Renal pelvis (tissue), 12 donors: ENCODE measurements around the gene ERVFRD-1. TPM values are rescaled to one million over a fixed set of nuclear protein-coding genes. Genes with fewer than 3 reads are reported as not detected.

Experiments
- DNase-seq: peaks from one replicate; pipeline ENCODE4 v3.0.0-alpha.2; 2013
- long read RNA-seq, 16 experiments: transcript quantifications; one replicate each; lab custom pipeline, GENCODE V29; 2026
- polyA plus RNA-seq, 3 donors: library from polyadenylated mRNA; unstranded; fragments of 120-200 nt; gene quantifications; one replicate each; pipeline ENCODE4 v1.2.1, GENCODE V29; 2013; ENCODE audit not compliant: insufficient read length in 3 of 3

The ERVFRD-1 gene, protein sequence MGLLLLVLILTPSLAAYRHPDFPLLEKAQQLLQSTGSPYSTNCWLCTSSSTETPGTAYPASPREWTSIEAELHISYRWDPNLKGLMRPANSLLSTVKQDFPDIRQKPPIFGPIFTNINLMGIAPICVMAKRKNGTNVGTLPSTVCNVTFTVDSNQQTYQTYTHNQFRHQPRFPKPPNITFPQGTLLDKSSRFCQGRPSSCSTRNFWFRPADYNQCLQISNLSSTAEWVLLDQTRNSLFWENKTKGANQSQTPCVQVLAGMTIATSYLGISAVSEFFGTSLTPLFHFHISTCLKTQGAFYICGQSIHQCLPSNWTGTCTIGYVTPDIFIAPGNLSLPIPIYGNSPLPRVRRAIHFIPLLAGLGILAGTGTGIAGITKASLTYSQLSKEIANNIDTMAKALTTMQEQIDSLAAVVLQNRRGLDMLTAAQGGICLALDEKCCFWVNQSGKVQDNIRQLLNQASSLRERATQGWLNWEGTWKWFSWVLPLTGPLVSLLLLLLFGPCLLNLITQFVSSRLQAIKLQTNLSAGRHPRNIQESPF
- polyA plus RNA-seq = under 1 TPM; 0.07 to 0.25 (median 0.20) TPM
- long read RNA-seq, donor 1 = 0 reads
- long read RNA-seq, donor 2 = 0 reads
- long read RNA-seq, donor 3, partial matches to known transcripts = 6 of 6 reads
- long read RNA-seq, donor 3, other reads (novel, unspliced or antisense) = 0 of 6 reads
- long read RNA-seq, donor 4 = 0 reads
- long read RNA-seq, donor 5 = 0 reads
- long read RNA-seq, donor 6 = 0 reads
- long read RNA-seq, donor 7 = 0 reads
- long read RNA-seq, donor 8, partial matches to known transcripts = 0 of 1 reads
- long read RNA-seq, donor 8, other reads (novel, unspliced or antisense) = 0 of 1 reads
- long read RNA-seq, donor 9 = 0 reads
- long read RNA-seq, donor 10, partial matches to known transcripts = 0 of 1 reads
- long read RNA-seq, donor 10, other reads (novel, unspliced or antisense) = 0 of 1 reads
- long read RNA-seq, donor 11 = 0 reads
- long read RNA-seq, donor 12, partial matches to known transcripts = 0 of 1 reads
- long read RNA-seq, donor 12, other reads (novel, unspliced or antisense) = 0 of 1 reads
- long read RNA-seq, donor 13 = 0 reads
- long read RNA-seq, donor 14 = 0 reads
- long read RNA-seq, donor 15, partial matches to known transcripts = 0 of 1 reads
- long read RNA-seq, donor 15, other reads (novel, unspliced or antisense) = 0 of 1 reads
- long read RNA-seq, donor 16 = 0 reads

DNA sequence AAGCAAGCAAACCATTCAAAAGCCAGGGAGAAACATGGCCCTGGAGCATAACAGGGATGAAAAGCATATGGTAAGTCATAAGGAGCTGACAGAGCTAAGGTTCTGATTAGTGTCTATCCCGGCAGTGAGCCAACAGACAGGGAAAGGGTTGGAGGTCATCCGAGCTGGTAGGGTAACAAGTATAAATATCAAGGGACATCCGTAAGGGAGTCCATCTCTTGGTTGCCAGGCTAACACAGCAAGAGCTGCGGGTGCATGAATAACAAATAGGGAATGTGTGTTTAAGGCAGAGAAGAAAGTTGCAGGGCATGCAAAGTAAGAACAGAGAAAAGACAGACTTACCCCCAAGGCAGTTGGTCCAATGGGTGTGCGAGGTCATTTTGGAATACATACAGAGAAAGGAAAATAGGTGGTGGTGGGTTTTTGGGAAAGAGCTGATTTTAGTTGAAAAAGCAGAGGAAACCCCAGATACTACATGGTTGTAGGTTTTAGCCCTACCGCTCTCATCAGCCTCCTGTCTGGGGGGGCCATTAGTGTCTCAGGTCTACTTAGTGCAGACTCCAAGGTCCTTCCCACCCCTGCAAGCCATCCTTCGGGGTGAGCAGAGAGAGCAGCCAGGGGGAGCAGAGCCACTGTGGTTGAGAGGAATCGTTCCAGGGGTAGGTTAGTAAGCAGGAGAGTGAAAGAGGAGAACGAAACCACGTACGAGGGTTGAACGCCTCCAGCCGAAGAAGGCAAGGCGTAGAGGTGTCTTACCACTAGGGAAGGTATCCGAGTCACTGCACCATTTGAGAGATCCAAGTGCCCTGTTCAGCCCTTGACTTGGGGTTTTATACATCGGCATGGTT, at the start of gene ERVFRD-1:
ERVFRD-1 (minus strand) TSS at position 805 of the 848 bp plus-strand sequence. CDS start 6,415 bp downstream, outside the sequence.
- DNase-seq = no peak

DNA sequence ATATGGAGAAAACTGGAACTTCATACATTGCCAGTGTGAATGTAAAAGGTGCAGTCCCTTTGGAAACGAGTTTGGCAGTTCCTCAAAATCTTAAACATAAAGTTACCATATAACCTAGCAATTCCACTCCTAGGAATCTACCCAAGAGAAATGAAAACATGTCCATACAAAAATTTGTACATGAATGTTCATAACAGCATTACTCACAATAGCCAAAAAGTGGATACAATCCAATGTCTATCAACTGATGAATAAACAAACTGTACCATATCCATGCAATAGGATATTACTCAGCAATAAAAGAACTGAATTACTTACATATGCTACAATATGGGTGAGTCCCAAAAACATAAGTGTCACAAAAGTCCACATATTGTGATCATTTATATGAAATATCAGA, 48.7 kb upstream of the ERVFRD-1 start:
- DNase-seq = no peak

DNA sequence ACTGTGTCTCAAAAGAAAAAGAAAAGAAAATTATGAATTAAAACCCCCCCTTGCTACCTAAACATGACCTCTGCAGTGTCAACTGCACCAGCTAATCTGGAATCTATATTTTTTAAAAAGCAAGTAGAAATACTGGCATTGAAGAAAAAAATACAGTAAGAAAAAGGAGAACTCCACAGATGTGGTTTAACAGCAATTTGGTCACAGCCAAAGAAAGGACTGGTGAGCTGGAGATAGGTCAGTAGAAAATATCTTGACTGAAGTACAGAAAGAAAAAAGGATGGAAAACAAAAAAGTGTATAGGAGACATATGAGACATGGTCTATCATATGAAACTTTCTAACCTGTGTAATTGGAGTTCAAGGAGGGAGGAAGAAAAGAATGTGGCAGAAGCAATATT, 44.1 kb upstream of the ERVFRD-1 start:
- DNase-seq = no peak

DNA sequence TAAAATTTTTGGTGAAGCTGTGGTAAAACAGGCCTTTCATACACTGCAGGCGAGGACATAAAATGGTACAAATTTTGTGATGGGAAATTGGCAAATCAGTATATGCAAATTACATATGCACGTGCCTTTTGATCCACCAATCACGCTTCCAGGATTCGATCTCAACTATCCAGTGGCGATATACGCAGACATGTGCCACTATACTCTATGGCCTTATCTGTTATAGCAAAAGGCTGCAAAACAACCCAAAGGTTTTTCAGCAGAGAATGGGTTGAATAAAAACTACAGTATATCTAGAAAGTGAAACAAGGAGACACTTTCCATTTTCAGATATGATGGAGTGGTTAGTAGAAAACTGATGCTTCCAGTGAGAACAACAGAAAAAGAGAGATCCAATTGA, 41.9 kb upstream of the ERVFRD-1 start:
- DNase-seq = no peak

DNA sequence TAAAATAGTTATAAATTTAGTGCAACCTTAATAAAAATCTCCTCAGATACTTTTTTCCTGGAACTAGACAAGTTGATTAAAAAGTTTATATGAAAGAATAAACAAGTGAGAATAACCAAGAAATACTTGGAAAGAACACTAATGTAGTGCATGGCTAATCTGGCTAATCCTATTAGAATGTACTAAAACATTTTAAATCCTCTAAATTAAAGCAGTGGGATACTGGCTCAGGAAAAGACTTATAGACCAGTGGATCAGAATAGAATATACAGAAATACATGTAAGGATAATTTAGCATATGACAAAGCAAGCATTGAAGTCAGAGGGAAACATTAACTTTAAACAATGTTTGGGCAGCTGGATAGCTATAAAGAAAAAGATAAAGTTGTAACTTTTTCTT, 41.1 kb upstream of the ERVFRD-1 start:
- DNase-seq = no peak

DNA sequence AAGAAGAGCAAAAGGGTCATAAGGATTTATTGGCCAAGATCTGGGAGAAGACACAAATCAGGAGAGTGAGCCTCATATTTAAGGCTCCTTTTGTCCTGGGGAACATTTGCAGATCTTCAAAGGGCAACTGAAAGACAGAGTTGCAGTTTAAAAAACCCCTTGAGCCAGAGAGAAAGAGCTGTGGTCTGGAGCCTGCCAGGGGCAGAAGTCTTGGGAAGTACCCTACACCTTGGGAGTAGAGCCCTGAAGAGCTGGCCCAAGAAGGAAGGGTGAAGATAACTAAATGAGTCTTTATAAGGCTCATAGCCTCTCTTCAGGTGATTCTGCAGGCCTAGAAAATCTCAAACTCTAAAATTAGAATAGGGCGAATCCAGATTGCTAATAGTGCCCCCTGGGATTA, 40.0 kb upstream of the ERVFRD-1 start:
- no peak for DNase-seq

DNA sequence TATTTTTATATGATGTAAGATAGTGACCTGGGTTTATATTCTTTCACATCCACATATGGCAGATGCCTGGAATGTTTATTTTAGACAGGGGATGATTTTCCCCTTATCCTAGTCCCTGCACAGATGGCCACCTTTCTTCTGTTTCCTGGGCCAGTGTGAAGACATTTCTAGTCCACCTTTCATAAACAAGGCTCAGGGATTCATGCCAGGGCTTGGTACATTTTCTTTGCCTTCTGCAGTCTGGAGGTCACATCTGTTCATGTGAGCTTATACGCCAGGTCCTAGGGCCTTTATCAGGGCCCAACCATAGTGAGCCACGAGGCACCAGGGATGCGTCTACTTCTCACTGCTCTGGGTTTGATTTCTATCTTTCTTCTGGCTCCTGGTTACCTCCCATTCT, 38.0 kb upstream of the ERVFRD-1 start:
- DNase-seq = no peak

DNA sequence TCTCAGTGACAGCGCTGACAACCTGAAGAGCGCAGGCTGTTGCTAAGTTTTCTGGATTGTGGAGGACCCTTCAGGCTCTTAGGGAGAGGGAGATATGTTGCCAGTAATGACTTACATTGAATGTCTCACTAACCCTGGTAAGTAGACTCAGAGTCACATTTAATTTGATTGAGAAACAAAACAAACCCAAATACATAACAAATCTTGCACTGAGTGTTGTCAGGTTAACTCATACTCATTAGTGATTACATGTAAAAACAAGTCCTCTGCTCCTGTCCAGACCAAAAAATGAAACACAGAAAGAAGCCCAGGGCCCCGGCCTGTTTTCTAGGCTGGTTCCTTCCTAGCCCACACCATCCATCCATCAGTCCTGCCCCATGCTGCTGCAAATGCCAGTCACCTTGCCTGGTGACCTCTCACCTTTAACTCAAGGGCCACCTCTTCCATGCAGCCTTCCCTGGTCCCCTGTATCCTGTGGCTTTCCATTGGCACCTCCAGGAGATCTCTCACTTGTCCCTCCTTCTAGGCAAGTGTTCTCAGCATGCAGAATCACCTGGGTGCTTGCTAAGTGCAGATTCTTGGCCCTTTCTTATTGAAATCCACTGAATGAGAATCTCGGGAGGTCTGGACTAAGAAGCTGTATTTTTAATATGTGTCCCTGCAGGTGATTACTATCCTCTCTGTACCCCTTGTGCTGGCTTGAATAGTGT, 34.7 kb upstream of the ERVFRD-1 start:
- no peak for DNase-seq

DNA sequence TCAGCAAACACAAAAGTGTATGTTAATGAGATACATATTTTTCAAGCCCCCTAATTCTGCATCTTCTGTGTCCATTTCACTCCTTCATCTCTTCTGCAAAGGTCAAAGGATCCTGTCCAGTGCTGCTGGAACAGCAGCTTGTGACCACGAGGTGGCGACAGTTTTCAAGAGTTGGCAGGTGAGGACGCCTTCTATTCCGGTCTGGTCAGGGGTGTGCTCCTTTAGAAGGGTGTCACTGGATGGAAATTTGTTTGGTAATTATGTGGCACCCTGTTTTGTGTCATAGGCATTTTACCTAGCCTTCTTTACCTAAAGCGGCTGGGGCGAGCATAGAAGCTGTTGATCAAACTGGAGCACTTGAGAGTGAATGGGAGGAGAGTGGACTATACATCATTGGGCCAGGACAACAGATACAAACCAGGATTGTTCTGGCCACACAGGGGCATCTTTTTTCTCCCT, 32.9 kb upstream of the ERVFRD-1 start:
- DNase-seq = peak; percentile 61

DNA sequence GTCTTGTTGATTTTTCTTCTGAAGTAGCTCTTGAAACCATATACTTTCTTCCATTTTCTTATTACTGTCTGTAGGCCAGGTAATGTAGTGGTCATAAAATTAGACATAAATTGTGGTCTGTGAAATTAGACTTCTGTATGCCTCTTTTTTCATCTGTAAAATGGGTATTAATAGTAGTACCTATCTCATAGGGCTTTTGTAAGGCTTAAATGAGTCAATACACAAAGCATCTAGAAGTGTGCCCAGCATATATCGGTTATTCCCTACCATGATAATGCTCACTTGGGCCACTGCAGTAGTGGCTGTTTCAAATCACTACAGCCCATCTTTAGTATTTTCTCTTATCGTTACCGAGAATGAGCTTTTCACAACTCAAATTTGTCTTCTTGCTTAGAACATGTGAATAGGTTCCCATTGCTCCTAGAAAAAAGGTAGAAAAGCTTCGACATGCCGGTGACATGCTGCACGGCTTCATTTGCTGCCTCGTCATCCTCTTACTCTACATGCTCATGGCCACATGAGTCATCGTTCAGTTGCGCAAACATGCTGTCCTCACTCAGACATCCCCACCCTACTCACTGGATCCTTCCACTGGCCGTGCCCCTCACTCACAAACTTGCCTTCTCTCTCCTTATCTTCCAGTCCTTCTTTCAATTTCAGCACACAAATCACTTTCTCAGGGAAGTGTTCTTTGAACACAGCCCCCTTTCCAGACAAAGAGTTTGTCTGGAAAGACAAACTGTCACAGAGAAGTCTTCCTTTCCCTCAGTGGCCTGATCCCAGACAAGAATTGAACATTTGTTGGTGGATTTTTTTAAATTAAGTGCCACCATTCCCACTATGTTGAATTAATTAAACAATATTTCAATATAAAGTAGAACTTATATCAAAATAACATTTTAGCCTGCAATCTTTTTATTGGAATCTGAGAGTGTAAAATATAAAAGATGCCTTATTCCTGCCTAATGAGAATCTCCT, 32.2 kb upstream of the ERVFRD-1 start:
- DNase-seq = no peak

DNA sequence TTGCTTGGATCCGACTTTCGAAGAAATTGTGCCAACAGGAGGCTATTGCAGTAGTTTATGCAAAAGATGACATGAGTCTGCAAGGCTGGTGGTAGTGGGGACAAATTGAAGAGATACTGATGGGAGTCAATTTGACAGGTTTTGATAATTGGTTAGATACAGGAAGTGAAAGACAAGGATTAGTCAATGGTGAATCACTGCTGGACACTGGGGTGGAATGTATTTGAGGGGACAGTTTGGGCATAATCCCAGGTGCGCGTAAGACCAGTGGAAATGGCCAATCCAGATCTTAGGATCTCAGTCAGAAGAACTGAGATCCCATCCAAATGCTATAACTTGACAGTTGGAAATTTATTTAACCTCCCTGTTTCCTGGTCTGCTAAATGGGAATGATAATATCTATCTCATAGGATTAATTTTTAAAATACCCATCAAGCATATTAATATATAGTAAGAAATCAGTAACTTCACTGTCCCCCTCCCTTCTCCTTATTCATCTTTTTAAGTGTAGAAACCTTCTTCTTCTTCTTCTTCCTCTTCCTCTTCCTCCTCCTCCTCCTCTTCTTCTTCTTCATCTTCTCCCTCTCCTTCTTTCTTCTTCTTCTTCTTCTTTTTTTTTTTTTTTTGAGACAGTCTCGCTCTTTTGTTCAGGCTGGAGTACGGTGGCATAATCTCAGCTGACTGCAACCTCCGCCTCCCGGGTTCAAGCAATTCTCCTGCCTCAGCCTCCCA, 30.9 kb upstream of the ERVFRD-1 start:
- DNase-seq = no peak

DNA sequence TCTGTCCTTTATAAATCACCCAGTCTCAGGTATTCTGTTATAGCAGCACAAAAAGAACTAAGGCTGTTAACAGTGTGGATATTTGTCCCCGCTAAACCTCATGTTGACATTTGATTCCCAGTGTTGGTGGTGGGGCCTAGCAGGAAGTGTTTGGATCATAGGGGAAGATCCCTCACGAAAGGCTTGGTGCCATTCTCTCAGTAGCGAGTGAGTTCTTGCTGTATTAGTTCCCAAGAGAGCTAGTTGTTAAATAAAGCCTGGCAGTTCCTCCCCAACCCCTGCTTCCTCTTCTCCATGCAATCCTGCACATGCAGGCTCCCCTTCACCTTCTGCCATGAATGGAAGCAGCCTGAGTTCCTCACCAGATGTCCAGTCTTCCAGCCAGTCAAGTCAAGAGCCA, 29.8 kb upstream of the ERVFRD-1 start:
- no peak for DNase-seq

DNA sequence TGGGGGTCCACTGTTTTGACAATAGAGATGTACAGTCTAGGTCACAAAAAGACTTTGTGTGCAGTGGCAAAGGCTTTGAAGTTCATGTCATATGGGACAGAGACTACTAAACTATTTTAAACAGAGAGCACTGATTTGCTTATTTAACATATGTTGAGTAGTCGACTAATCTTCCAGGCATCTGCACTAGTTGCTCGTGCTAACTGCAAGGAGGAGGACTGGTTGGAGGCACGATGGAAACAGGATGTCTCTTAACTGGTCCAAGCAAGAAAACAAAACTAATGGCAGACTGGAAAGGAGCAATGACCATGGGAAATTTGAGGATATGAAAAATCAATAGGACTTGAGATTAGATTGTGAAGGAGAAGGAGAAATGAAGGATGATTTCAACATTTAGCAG, 28.5 kb upstream of the ERVFRD-1 start:
- no peak for DNase-seq

DNA sequence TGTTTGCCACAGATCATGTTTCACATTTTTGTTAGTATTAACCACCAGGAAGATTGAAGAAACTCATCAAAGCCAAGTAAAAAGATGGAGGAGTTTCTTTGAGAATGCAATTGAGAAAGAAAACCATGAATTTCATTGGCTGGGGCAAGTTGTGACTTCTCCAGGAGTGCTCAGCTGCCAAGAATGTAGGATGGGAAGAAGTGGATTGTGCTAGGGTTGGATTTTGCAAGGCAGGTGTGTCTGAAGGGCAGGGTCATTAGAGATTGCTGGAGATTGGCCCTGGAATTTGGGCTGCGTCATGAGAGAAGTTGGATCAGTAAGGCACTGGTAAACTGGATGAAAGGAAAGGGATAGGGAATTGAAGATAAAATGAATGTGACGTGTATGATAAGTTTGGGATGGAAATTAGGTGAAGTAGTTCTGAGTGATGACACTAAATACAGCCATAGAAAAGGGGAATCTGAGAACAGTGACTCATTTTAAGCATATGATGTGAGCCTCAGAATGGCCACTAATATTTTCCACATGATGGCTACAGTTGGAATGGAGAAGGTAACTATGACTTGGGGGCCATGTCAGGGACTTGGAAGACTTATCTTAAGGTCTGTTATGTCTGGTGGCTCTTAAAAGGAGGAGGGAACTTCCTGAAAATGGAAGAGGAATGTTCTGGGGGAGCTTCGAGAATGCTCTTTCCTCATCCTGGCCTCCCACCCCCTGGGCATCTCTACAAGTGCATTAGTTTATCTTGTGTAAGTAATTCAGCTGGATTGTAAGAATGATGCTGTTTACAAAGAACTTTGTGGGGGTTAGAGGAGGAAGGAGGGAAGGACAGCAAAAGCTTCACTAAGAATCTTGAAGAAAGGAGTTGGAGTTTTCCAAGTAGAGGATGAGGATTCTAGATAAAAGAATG, 27.8 kb upstream of the ERVFRD-1 start:
- no peak for DNase-seq

DNA sequence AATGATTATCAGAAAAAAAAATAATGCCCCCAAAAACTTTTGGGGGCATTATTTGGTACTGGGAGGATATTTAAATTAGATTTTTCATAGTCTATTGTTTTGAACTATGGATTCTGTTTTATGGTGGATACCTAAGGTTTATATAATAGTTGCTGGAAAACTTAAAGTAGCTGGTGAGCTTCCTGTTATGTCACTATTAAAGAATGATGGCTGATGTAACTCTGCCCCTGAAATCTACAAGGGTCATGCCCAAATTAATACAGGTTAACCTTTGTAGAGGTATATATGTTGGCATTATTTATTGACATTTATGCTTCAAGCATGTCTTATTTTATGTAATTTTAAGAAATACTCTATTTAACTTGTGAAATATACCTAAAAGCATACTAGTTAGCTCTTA, 25.3 kb upstream of the ERVFRD-1 start:
- no peak for DNase-seq

DNA sequence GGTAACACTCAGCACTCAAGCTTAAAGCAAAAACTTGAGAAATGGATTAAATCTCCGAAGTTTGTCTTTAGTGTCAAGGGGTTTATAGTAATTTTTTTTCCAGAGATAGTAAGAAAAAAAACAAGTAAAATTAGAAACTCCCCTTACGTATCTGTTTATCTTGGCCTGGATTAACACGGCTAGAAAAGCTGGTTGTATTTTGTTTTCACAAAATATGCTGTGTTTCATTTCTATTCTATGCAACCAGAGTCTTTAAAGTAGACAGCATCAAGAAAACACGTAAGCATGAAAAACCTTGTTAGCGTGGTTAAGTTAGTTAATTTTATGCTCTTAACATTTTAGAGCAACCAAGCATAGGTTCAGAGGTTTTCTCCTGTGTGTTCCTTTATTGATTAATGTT, 21.8 kb upstream of the ERVFRD-1 start:
- no peak for DNase-seq

DNA sequence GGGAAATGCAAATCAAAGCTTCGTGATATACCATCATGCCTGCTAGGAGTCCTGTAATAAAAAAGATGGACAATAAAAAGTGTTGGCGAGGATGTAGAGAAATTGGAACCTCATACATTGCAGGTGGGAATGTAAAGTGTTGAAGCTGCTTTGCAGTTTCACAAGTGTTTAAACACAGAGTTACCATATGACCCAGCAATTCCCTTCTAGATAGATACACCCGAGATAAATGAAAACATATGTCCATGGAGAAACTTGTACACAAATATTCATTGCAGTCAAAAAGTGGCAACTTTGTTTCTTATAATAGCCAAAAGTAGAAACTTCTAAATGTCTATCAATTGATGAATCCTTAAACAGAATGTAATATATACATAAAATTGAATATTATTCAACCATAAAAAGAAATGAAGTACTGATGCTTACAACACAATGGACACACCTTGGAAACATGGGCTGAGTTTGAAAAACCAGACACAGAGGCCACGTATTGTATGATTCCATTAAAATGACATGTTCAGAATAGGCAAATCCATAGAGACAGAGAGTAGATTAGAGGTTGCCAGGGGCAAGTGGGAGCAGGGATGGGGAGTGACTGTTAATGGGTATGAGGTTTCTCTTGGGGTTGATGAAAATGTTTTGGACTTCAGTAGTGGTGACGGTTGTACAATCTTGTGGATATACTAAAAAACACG, 20.8 kb upstream of the ERVFRD-1 start:
- DNase-seq = no peak
